Glutamatergic neuron (in vitro differentiated cells): ENCODE data around the gene KIAA1614. TPM values are rescaled to one million over a fixed set of nuclear protein-coding genes. Genes with fewer than 3 reads are reported as not detected.

Experiments
- DNase-seq: peaks from one replicate; pipeline ENCODE4 v3.0.0; 2022
- H3K27ac Mint-ChIP-seq: one replicate; pipeline ENCODE4 v1.8.0; 2020; ENCODE audit warnings: mild to moderate bottlenecking, mixed read lengths, inconsistent platforms; ENCODE audit not compliant: unreplicated experiment
- H3K27me3 Mint-ChIP-seq: one replicate; pipeline ENCODE4 v1.8.0; 2020; ENCODE audit warnings: mild to moderate bottlenecking, moderate library complexity, mixed read lengths, inconsistent platforms; ENCODE audit not compliant: unreplicated experiment
- H3K36me3 Mint-ChIP-seq: one replicate; pipeline ENCODE4 v1.8.0; 2020; ENCODE audit warnings: mild to moderate bottlenecking, mixed read lengths, inconsistent platforms; ENCODE audit not compliant: unreplicated experiment
- H3K4me1 Mint-ChIP-seq: one replicate; pipeline ENCODE4 v1.8.0; 2020; ENCODE audit warnings: mild to moderate bottlenecking, low read depth, mixed read lengths, inconsistent platforms; ENCODE audit not compliant: unreplicated experiment
- H3K4me3 Mint-ChIP-seq: one replicate; pipeline ENCODE4 v1.8.0; 2020; ENCODE audit warnings: mild to moderate bottlenecking, mixed read lengths, inconsistent platforms; ENCODE audit not compliant: unreplicated experiment
- H3K9me3 Mint-ChIP-seq: one replicate; pipeline ENCODE4 v1.8.0; 2020; ENCODE audit warnings: mild to moderate bottlenecking, moderate library complexity, mixed read lengths, inconsistent platforms; ENCODE audit not compliant: unreplicated experiment
- total RNA-seq: library from RNA; stranded (reverse); fragmentation: NEBNext Ultra II Directional; extraction: Animal tissue kit (Norgen Biotek cat#: 25700); gene quantifications from one replicate; pipeline ENCODE4 v1.2.1, GENCODE V29; 2021; ENCODE audit not compliant: unreplicated experiment
- TF ChIP-seq, protein P1 (sequence below): fragments of 200-600 bp; sonication (generic); IDR thresholded peaks from one replicate; pipeline ENCODE4 v1.5.0; 2021; ENCODE audit not compliant: partially characterized antibody, unreplicated experiment

The KIAA1614 gene
- total RNA-seq, 1 donor from 2014 or later: 4.1 TPM

DNA sequence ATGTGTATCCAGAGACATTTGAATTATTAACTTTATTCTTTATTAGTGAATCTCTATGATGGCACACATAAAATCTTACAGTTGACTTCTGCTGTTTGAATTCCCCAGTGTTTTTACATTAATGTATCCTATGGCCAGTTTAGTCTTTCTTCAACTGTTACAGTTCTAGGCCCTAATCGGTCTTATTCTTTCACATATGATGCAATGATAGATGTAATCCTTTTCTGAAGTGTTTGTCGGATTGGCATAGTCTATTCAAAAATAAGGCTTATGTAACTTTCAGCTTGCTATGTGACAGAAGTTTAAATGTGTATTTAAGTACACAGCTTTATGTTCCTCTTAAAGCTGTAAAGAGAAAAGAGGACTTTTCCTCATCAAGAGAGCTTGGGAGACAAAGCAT lies 26.4 kb upstream of the KIAA1614 start:
- no peaks in the 10 kb centered on the region for H3K9me3 Mint-ChIP-seq
- H3K4me3 Mint-ChIP-seq: no peak overlapping the region
- no peak for DNase-seq
- H3K36me3 Mint-ChIP-seq: no peaks in the 10 kb centered on the region
- H3K4me1 Mint-ChIP-seq: peaks cover 5% of the 10 kb centered on the region
- H3K27me3 Mint-ChIP-seq: no peaks in the 10 kb centered on the region
- TF ChIP-seq, protein P1, sequence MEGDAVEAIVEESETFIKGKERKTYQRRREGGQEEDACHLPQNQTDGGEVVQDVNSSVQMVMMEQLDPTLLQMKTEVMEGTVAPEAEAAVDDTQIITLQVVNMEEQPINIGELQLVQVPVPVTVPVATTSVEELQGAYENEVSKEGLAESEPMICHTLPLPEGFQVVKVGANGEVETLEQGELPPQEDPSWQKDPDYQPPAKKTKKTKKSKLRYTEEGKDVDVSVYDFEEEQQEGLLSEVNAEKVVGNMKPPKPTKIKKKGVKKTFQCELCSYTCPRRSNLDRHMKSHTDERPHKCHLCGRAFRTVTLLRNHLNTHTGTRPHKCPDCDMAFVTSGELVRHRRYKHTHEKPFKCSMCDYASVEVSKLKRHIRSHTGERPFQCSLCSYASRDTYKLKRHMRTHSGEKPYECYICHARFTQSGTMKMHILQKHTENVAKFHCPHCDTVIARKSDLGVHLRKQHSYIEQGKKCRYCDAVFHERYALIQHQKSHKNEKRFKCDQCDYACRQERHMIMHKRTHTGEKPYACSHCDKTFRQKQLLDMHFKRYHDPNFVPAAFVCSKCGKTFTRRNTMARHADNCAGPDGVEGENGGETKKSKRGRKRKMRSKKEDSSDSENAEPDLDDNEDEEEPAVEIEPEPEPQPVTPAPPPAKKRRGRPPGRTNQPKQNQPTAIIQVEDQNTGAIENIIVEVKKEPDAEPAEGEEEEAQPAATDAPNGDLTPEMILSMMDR: no peak
- no peak overlapping the region for H3K27ac Mint-ChIP-seq

DNA sequence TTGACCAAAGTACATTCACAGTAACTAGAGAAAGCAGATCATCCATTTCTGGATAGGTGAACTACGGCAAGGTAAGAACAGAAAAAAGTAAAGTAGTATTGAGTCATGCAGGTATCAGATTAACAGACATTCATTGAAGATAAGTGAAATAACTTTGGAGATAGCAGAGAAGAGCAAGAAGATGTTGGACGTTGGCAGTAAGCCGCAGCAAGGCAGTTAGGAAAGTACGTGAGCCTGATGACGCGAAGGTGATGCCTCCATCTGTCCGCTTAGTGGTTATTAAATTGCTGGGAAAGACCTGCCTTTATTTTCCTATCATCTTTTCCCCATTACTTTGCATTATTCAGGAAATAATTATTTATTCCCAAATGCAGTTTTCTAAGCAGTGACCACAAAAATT lies 24.9 kb upstream of the KIAA1614 start:
- Mint-ChIP-seq H3K4me3 (no peak overlapping the region), H3K36me3 (no peaks in the 10 kb centered on the region), H3K27ac (no peak overlapping the region), H3K9me3 (no peaks in the 10 kb centered on the region), H3K4me1 (no peaks in the 10 kb centered on the region), H3K27me3 (peaks cover 2% of the 10 kb centered on the region)
- TF ChIP-seq, protein P1: no peak
- DNase-seq: no peak

DNA sequence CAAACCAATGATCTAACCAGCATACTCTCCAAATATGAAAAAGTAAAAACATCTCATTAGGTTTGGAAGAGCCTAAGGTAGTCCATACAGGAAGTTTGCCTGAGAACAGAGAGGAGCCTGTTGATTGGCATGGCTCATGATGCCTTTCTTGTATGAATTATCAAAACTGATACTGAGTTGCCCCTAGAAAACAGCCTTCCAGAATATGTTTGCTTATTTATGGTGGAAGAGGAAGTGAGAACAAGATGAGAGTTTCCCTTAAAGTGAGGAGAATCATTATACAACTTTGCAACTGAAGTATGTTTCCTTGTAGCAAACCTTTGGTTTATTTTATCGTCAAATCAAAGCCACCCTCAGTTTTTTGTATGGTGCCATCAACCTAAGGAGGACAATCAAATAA lies 23.8 kb upstream of the KIAA1614 start:
- Mint-ChIP-seq H3K27me3 (peaks cover 2% of the 10 kb centered on the region), H3K36me3 (no peaks in the 10 kb centered on the region), H3K4me1 (no peaks in the 10 kb centered on the region), H3K27ac (no peak overlapping the region), H3K4me3 (no peak overlapping the region), H3K9me3 (no peaks in the 10 kb centered on the region)
- TF ChIP-seq, protein P1: no peak
- DNase-seq: no peak

DNA sequence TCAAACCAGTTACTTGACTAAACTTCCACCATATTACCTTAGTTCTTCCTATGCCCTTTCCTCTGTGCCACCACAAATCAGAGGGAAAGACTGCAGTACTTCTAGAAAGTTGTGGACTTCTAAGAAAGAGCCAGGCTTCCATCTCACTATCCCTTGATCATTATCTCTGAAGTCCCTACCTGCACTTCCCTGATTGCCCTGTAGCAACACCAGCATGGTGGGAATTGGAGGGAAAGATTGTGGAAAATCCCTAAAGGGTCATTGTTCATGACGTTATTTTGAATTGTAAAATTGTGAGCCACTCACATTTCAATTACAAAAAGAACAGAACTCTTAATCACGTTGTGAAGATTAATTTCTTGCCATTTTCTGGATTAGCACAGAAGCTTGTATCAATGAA lies 23.4 kb upstream of the KIAA1614 start:
- no peak for DNase-seq
- Mint-ChIP-seq H3K27me3 (peaks cover 2% of the 10 kb centered on the region), H3K36me3 (no peaks in the 10 kb centered on the region), H3K4me1 (no peaks in the 10 kb centered on the region), H3K9me3 (no peaks in the 10 kb centered on the region), H3K4me3 (no peak overlapping the region), H3K27ac (no peak overlapping the region)
- TF ChIP-seq, protein P1: peak; percentile 23

DNA sequence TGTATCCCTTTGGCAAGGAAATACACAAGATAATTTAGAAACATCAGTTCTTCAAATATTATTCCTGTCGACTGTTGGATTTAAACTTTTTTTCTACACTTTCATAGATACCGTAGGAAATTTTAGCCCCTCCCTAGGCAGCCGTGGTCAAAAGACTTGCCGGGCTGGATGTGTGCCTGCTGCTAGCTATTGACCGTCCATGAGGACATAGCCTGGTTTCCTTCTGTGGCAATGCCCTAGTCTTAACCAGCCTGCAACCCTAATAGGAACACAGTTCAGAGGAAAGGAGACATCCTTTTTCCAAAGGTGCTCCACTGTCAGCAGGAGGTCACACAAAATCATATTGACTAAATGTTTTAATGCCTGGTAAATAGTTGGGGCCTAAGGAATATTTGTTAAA lies 20.4 kb upstream of the KIAA1614 start:
- H3K4me3 Mint-ChIP-seq: no peak overlapping the region
- H3K36me3 Mint-ChIP-seq: no peaks in the 10 kb centered on the region
- H3K4me1 Mint-ChIP-seq: peaks cover 6% of the 10 kb centered on the region
- no peak for DNase-seq
- peaks cover 5% of the 10 kb centered on the region for H3K27me3 Mint-ChIP-seq
- TF ChIP-seq, protein P1: no peak
- no peak overlapping the region for H3K27ac Mint-ChIP-seq
- peaks cover 2% of the 10 kb centered on the region for H3K9me3 Mint-ChIP-seq
